GM18519 (cell line): ENCODE data around the gene NOS3.

Experiments used
- ATAC-seq: cut with Tn5 transposase; IDR thresholded peaks from one replicate; pipeline ENCODE4 v1.9.1; 2021; ENCODE audit warnings: mild to moderate bottlenecking, moderate library complexity; ENCODE audit not compliant: unreplicated experiment, low FRiP score

The NOS3 gene

DNA sequence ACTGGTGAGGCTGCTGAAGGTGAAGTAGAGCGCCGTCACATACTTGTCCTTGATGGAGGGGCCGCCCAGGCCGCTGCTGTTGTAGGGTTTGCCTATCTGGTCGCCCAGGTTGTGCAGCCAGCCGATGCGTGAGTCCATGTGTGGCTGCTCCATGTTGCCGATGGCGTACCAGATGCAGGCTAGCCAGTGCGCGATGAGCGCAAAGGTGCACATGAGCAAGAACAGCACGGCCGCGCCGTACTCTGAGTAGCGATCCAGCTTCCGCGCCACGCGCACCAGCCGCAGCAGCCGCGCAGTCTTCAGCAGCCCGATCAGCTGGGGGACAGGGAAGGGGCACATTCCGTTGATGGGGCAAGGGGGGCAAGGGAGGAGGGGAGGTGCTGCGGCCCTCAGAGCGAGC lies 39.3 kb upstream of the NOS3 start:
- ATAC-seq = no peak

DNA sequence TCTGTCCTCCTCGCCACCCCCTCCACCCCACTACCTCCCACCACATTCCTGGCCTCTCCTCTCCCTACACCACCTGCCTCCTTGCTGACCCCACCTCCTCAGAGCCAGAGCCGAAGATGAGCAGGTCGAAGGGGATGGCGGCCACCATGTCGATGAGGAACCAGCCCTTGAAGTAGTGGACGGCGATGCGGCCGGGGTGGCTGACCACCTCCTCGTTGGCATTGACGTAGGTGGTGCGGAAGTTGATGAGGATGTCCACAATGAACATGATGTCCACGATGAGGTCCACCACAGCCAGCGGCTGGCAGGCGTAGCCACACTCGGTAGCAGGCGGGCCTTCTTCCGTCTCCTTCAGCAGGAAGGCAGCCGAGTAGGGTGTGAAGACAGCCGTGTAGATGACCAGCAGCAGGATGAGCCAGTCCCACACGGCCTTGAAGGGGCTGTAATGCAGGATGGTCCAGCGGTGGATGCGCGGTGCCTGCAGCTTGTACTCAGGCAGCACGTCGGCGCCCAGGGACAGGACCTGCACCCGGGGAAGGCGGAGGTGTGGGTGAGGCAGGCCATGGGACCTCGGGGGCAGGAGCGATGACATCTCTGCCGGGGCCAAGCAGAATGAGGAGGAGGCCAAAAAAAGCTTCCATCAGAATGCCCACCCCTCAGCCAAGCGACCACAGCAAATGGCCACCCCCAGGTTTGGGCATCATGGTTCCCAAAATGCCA lies 38.3 kb upstream of the NOS3 start:
- ATAC-seq = no peak

DNA sequence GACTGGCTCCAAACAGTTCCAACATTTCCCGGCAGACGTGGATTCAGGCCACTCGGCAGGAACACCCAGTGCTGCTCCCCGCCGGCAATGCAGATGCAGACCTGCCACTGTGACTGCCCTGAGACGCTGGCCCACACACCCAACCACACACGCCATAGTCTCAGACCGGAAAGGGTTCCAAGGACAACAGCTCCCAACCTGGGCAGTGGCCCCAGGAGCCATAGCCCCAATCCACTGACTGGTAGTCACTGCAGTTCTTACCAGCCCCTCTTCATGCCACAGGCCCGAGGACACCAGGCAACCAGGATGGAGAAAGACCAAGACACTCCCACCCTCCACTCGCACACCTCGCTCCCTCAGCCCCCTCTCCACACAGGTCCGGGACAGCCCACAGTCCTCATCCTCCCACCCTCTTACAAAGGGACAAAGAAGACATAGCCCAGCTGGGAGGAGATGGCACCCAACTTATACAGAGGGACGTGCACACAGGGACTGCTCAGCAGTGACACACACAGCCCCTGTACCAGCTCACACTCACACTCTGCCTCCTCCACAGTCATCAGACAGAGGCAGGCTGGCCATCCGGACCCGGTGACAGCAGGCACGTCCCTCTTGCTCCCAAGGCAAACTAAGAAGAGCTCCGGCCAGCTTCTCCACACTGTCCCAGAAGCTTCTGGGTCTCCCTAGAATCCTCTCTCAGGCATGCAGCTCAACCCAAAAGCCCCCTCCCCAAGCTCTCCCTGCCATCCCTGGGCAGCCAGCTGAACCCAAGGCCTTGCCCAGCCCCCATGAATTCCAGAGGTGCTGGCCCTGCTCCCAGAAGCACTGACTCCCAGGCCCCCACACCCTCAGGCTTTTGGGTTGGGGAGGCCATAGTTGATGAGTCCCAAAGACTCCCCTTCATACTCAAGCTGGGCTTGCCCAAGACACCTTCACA lies 37.5 kb upstream of the NOS3 start:
- no peak for ATAC-seq

GRCh38 chr7:150954201-150954985 lies 36.4 kb upstream of the NOS3 start:
- ATAC-seq = no peak

DNA sequence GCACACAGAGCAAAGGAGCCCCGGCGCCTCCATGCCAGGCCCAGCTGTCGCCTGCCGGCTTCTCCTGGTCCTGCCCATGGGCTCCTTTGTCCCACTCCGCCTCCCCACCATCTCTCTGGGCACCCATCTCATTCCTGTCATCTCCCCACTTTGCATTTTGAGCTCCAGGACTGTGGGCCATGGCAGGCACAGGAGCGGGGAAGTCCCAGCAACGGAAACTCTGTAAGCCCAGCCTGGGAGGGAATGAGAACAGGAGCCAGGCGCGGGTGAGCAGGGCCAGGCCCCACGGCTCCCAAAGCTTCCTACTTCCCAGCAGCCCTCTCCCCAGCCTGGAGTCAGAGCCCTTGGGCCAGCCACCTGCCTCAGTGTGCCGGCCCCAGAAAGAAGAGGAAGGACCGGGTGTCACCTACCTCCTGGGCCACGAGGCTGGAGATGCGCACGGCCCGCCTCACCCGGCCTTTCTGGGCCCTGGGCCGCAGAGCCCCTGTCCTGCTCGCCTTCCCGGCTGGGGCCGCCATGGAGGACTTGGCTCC lies 35.8 kb upstream of the NOS3 start:
- ATAC-seq = no peak

- ATAC-seq = no peak
These were observed 35.1 kb upstream of the NOS3 start for GRCh38 chr7:150955519-150956394.

DNA sequence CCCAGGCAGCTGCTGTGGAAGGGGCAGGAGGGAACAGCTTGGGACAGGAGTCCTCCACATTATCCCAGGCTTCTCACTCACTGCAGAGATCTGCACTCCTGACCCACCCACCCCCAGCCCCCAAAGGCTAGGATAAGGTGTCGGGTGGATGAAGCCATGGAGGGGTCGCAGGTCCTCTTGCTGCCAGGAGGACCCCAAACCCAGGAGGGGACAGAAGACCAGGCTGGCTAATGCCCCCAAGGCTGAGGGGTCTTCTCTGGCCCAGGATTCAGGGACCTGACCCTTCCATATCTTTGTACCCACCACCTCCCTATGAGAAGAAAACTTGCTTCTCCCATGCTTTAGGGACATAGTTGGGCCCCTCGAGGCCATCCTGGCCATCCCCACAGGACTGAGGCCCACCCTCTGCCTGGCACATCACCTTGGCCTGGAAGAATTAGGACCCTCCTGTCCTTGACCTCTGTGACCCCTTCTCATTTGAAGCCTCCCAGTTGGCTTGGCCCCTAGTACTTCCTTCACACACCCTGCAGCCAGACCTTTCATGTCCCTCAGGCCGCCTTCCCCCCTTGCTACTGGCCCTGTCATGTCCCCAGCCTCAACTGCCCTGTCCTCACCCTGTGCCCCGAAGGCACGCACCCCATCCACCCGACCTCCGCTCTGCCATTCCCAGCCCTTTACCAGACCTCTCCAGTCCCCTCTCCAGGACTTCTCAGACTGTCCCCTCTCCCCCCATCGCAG lies 34.3 kb upstream of the NOS3 start:
- ATAC-seq = no peak

GRCh38 chr7:150957133-150958020 lies 33.4 kb upstream of the NOS3 start:
- ATAC-seq = no peak

GRCh38 chr7:150958062-150958552 lies 32.7 kb upstream of the NOS3 start:
- no peak for ATAC-seq

DNA sequence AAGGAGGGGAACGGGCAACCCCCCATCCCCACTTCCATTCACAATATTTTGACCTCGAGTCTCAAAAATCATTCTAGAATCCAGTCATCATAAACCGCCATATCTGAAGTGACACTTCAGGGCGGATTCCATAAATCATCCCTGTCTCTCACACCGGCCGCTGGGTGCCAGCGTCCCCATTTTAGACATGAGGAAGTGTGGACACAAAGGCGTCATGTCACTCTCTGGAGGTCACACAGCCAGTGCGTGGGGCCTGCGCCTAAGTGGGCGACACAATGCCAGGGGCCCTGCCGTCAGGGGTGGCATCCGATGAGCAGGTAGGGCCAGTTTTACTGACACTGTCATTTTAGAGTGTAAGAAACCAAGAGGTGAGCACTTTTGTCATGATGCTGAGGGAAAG lies 32.2 kb upstream of the NOS3 start:
- no peak for ATAC-seq

- ATAC-seq = no peak
These were observed 31.7 kb upstream of the NOS3 start for GRCh38 chr7:150959081-150959480.

DNA sequence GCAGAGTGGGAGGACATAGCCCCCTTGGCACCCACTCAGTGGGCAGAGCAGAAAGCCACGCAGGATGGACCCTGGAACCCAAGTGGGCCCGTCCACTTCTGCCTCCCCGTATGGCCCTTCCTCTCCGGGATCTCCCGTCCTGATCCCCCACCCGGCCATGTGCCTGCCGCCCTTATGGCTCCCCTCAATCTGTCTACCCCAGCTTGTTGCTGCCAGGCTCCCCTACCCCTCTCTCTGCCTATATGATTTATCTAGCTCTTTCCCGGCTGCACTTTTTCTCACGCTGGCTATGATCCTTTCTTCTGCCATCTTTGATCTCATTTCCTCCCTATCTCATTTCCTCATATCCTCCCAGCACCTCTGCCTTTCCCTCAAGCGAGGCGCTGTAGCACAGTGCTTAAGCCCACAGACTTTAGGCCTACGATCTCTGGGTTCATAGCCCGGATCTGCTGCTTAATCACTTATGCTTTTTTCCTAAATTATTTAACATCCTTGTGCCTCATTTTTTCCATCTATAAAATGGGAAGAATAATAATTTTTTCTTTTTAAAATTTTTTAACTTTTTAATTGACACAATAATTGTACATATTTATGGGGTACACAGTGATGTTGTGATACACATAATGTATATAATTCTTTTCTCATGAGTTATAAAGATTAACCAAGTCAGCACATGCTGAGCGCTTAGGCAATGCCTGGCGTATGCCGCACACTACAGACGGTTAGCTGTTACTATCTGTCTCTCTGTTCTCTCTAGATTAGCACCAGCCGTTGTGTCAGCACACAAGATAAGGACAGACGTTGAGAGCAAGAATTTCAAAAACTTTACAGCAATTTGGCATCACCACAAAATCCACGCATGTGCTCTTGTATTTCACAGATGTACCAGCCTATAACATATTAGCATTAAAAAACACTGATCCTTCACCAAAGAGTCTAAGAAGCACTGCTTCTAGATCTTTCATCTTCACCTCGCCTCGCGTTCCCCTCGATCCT lies 30.8 kb upstream of the NOS3 start:
- ATAC-seq = no peak

DNA sequence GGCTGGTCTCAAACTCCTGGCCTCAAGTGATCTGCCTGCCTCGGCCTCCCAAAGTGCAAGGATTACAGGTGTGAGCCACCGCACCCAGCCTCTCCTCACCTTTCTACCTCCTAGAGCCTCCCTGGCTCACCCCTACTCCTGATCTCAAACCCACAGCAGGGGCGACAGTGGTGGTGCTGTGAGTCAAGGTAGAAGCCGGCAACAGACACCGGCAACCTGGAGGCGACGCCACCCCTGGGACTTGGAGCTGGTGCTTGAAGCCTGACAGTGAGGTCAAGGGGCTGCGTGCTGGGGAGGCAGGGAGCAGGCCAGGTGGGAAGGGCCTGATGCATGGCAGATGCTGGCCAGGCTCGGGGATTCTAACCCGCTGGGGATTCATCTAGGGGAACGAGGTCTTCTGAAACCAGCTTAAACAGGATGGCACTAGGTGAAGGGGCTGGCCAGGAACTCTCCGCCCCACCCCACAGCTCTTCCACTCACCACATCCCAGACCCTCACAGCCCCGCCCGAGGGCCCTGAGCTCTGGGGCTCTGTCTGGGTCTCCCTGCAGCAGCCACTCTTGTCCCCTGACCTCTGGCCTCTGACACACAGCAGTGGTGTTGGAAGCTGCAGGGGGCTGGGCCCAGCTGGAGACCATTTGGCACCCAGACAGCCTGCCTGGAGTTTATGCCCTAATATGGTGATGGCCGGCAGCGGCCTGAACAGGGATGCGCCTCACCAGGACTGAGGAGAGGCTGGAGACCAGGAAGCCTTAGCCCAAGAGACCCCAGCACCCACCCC lies 29.1 kb upstream of the NOS3 start:
- no peak for ATAC-seq

GRCh38 chr7:150962290-150962552 lies 28.6 kb upstream of the NOS3 start:
- ATAC-seq = no peak

- ATAC-seq = peak; percentile 58
These were observed 28.0 kb upstream of the NOS3 start for GRCh38 chr7:150962553-150963399.
